K562 (cell line): Measurements from ENCODE around the gene XYLB. TPM values are rescaled to one million over a fixed set of nuclear protein-coding genes. Genes with fewer than 3 reads are reported as not detected.

Experiments
- ATAC-seq: fragments of 200-7000 bp; cut with Tn5 transposase; 3 replicates; pipeline ENCODE4 v1.9.1; 2020; ENCODE audit warnings: moderate library complexity
- BruUV-seq: library from RNA; stranded (reverse); fragments of 400-500 nt; replicated peaks from 2 replicates; lab custom pipeline; 2021; lab: Mats Ljungman, UMichigan
- CTCF ChIA-PET: fragments of 300-600 bp; formaldehyde crosslinking; extraction: SDS; loops from one replicate; lab custom pipeline; 2021; ENCODE audit warnings: low intra/inter-chr PET ratio; lab: Yijun Ruan, JAX
- POLR2A ChIA-PET: fragments of 300-600, 350-650 bp; sonication (Branson Sonifier 250); formaldehyde crosslinking; extraction: SDS; loops from one replicate; lab custom pipeline; 2021; ENCODE audit warnings: antibody characterized with exemption, inconsistent platforms; lab: Yijun Ruan, JAX
- DNase-seq, 4 experiments: peaks; one replicate each; pipeline versions ENCODE4 v3.0.0 to v3.0.0-alpha.2; 2011 to 2018; ENCODE audit warnings: low spot score in 3 of 4, mixed read lengths in 3 of 4; ENCODE audit errors: extremely low read depth in 1 of 4
- FAIRE-seq: peaks from 2 replicates; lab custom pipeline; 2011; peaks lifted over from hg19 to GRCh38; lab: Jason Lieb, UNC
- H2AFZ ChIP-seq: 2 replicates; pipeline ENCODE4 v1.6.0; 2011; ENCODE audit warnings: low read depth, low read length, control low read depth, inconsistent platforms
- H3K27ac ChIP-seq: fragments of 200-600 bp; 3 replicates; pipeline ENCODE4 v1.8.0; 2011; ENCODE audit warnings: low read depth, mild to moderate bottlenecking, control low read depth, inconsistent platforms, low read length, moderate library complexity, mixed read lengths; ENCODE audit errors: extremely low read depth
- H3K27me3 ChIP-seq, 2 experiments: fragments of 300-600 bp in 1 of 2; 2 replicates in 1 of 2; 3 replicates in 1 of 2; pipeline versions ENCODE4 v1.6.0 to v1.8.0; 2011; ENCODE audit warnings: inconsistent platforms in 2 of 2, low read length in 2 of 2, mild to moderate bottlenecking in 1 of 2, mixed read lengths in 1 of 2, moderate library complexity in 1 of 2; ENCODE audit not compliant: control insufficient read depth in 2 of 2, insufficient read depth in 2 of 2
- H3K36me3 ChIP-seq: fragments of 300-600 bp; 3 replicates; pipeline ENCODE4 v1.8.0; 2011; ENCODE audit warnings: mild to moderate bottlenecking, low read length, inconsistent platforms; ENCODE audit not compliant: control insufficient read depth, insufficient read depth
- H3K4me1 ChIP-seq, 2 experiments: fragments of 200-600 bp in 1 of 2; replicated peaks in 1 of 2; 2 replicates in 1 of 2; 3 replicates in 1 of 2; pipeline versions ENCODE4 v1.5.1 to v1.8.0; 2011; ENCODE audit warnings: inconsistent platforms in 2 of 2, low read length in 2 of 2, mild to moderate bottlenecking in 1 of 2, mixed read lengths in 1 of 2, moderate library complexity in 1 of 2; ENCODE audit not compliant: control insufficient read depth in 2 of 2, insufficient read depth in 2 of 2
- H3K4me2 ChIP-seq: 2 replicates; pipeline ENCODE4 v1.6.1; 2011; ENCODE audit warnings: low read length, control low read depth, inconsistent platforms, mixed read lengths; ENCODE audit not compliant: insufficient read depth
- H3K4me3 ChIP-seq: fragments of 200-600 bp; sonication (generic), shearing (Covaris generic); 2 replicates; pipeline ENCODE4 v1.5.1; 2016; ENCODE audit warnings: control low read depth, inconsistent platforms
- H3K79me2 ChIP-seq: fragments of 200-600 bp; 3 replicates; pipeline ENCODE4 v1.8.0; 2011; ENCODE audit warnings: low read length, inconsistent platforms; ENCODE audit not compliant: control insufficient read depth, insufficient read depth
- H3K9ac ChIP-seq, 2 experiments: 2 replicates each; pipeline versions ENCODE4 v1.6.0 to v1.6.1; 2011; ENCODE audit warnings: low read depth in 2 of 2, low read length in 2 of 2, control low read depth in 1 of 2, inconsistent platforms in 1 of 2, mild to moderate bottlenecking in 1 of 2, mixed read lengths in 1 of 2; ENCODE audit not compliant: insufficient read depth in 1 of 2
- H3K9me1 ChIP-seq: one replicate; pipeline ENCODE4 v1.6.0; 2011; ENCODE audit warnings: inconsistent platforms, mild to moderate bottlenecking, low read length, moderate library complexity; ENCODE audit not compliant: control insufficient read depth, insufficient read depth
- H3K9me3 ChIP-seq: replicated peaks from 2 replicates; pipeline ENCODE4 v1.5.1; 2011; ENCODE audit warnings: low read depth, low read length, inconsistent platforms; ENCODE audit not compliant: control insufficient read depth, insufficient read depth
- H4K20me1 ChIP-seq: replicated peaks from 2 replicates; pipeline ENCODE4 v1.6.1; 2011; ENCODE audit warnings: low read length, inconsistent platforms, mixed read lengths; ENCODE audit not compliant: control insufficient read depth, insufficient read depth
- CBFA2T3 ChIP-seq: fragments of 450-650 bp; IDR thresholded peaks from 2 replicates; pipeline ENCODE4 v1.6.1; 2017
- NCOR1 ChIP-seq: fragments of 450-650 bp; IDR thresholded peaks from 2 replicates; pipeline ENCODE4 v1.6.1; 2016; ENCODE audit warnings: mild to moderate bottlenecking, moderate library complexity
- PHB ChIP-seq: fragments of 250-450 bp; sonication (Bioruptor Pico); IDR thresholded peaks from 2 replicates; pipeline ENCODE4 v1.5.0; 2021
- PURB ChIP-seq: sonication (generic); formaldehyde crosslinking; IDR thresholded peaks from 2 replicates; pipeline ENCODE4 v1.9.0; 2021; ENCODE audit warnings: low read depth, mild to moderate bottlenecking, missing genetic modification reagents
- SPI1 ChIP-seq: IDR thresholded peaks from 2 replicates; pipeline ENCODE4 v1.6.1; 2011; ENCODE audit warnings: low read depth, low read length, control low read depth, borderline replicate concordance
- TAF9B ChIP-seq: fragments of 450-650 bp; IDR thresholded peaks from 2 replicates; pipeline ENCODE4 v1.6.1; 2018; ENCODE audit warnings: mild to moderate bottlenecking; ENCODE audit not compliant: partially characterized antibody
- ZNF583 ChIP-seq: fragments of 250-450 bp; sonication (Bioruptor Pico); IDR thresholded peaks from 2 replicates; pipeline ENCODE4 v1.4.0; 2020
- ZNF76 ChIP-seq: fragments of 250-450 bp; sonication (Bioruptor Pico); IDR thresholded peaks from 2 replicates; pipeline ENCODE4 v1.4.0; 2020; ENCODE audit warnings: mild to moderate bottlenecking, moderate library complexity, borderline replicate concordance
- ZNF785 ChIP-seq: fragments of 250-450 bp; sonication (Bioruptor Pico); IDR thresholded peaks from 2 replicates; pipeline ENCODE4 v1.4.0; 2020; ENCODE audit warnings: mild to moderate bottlenecking
- ZSCAN32 ChIP-seq: fragments of 450-650 bp; formaldehyde crosslinking; IDR thresholded peaks from 2 replicates; pipeline ENCODE4 v1.4.0; 2020; ENCODE audit warnings: mild to moderate bottlenecking, moderate library complexity
- WGBS: fragments of 100-300 bp; shearing (Covaris generic); methylation state at CpG from one replicate; pipeline ENCODE4 v1.1.6; 2016; ENCODE audit warnings: low coverage, mixed read lengths; ENCODE audit not compliant: insufficient coverage; ENCODE audit errors: missing lambda C conversion rate; 5-methylcytosine and 5-hydroxymethylcytosine counted together
- in situ Hi-C: fragments of 300-500 bp; cut with MboI; formaldehyde crosslinking; loops from 4 replicates; pipeline ENCODE4 v1.15.0; 2018; ENCODE audit warnings: inconsistent platforms, mixed read lengths
- intact Hi-C: fragments of 100-400 bp; cut with micrococcal nuclease; formaldehyde crosslinking; loops from 2 replicates; pipeline ENCODE4 v1.14.2; 2022
- polyA plus RNA-seq, 8 experiments: library from polyadenylated mRNA; depleted of rRNA in 4 of 8; stranded (reverse) in 5 of 8; unstranded in 3 of 8; fragments of >200 nt; fragmentation: Nextera tagmentation in 2 of 8; fragmentation: Illumina TruSeq in 1 of 8; extraction: Ambion mirVana in 2 of 8; extraction: Trizol in 1 of 8; gene quantifications; 2 replicates each; pipeline versions ENCODE4 v1.2.1 to v1.2.3, GENCODE V29; 2011 to 2014; ENCODE audit warnings: inconsistent platforms in 1 of 8, missing spikeins in 1 of 8
- total RNA-seq, 7 experiments: library from RNA; depleted of rRNA in 6 of 7; stranded (reverse); fragments of >200 nt in 6 of 7; fragmentation: Illumina TruSeq in 2 of 7; extraction: Trizol in 2 of 7; gene quantifications; 2 replicates each; pipeline versions ENCODE4 v1.2.1 to v1.2.3, GENCODE V29; 2011 to 2021; ENCODE audit warnings: low replicate concordance in 1 of 7
- TF ChIP-seq, protein P1 (sequence below): fragments of 200-800 bp; sonication (Bioruptor generic); IDR thresholded peaks from 2 replicates; pipeline ENCODE4 v1.6.1; 2016; ENCODE audit warnings: missing genetic modification characterization, missing compliant biosample characterization
- TF ChIP-seq, protein P2 (sequence below): fragments of 250-450 bp; sonication (Bioruptor Pico); IDR thresholded peaks from 2 replicates; pipeline ENCODE4 v1.8.0; 2021; ENCODE audit warnings: borderline replicate concordance, mild to moderate bottlenecking, moderate library complexity; ENCODE audit not compliant: poor library complexity, severe bottlenecking
- TF ChIP-seq, protein P3 (sequence below): fragments of 450-650 bp; IDR thresholded peaks from 2 replicates; pipeline ENCODE4 v1.6.1; 2016; ENCODE audit warnings: low read depth, mild to moderate bottlenecking, moderate library complexity
- TF ChIP-seq, protein P4 (sequence below): sonication (generic); formaldehyde crosslinking; IDR thresholded peaks from 2 replicates; pipeline ENCODE4 v1.8.1; 2023; ENCODE audit warnings: mild to moderate bottlenecking, missing genetic modification reagents
- TF ChIP-seq, protein P5 (sequence below): fragments of 250-450 bp; sonication (Bioruptor Pico); IDR thresholded peaks from 2 replicates; pipeline ENCODE4 v1.8.0; 2022; ENCODE audit warnings: moderate library complexity, mild to moderate bottlenecking, inconsistent platforms

Gene XYLB
- total and polyA plus RNA-seq, 9 of the 15 experiments (the other 6 are each of a cell fraction or from before 2014, with no cell fraction given) = 4.0 to 20.2 (median 13.2) TPM

DNA sequence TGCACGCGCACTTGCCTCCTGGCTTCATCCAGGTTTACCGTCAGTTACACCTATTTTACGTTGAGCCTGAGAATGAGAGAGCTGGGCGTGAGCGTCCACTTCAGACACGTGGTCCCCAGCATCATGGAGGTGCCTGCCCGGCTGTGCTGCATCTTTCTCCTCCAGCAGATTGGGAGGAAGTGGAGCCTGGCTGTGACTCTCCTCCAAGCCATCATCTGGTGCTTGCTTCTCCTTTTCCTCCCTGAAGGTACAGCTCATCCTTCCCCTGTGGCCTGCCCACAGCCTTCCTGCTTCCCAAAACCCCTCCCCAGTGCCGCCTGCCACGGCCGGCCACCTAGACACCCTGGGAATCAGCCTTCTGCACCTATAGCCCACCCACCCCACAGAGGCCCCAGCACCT lies 32.9 kb upstream of the XYLB start:
- ChIA-PET POLR2A (no interaction called here), CTCF (no interaction called here)
- intact Hi-C loops (no loop called here), in situ Hi-C loops (no loop called here)
- Histone ChIP-seq H3K4me3 (no peak overlapping the region), H3K9me1 (no peaks in the 10 kb centered on the region), H3K79me2 (no peaks in the 10 kb centered on the region), H3K4me2 (no peak overlapping the region), H3K9me3 (no peaks in the 10 kb centered on the region), H2AFZ (no peak overlapping the region), H3K4me1 (peaks cover 0 to 7% of the 10 kb centered on the region in 2 experiments; a peak in 2 of 5 replicates), H3K9ac (no peak overlapping the region), H3K27me3 (peaks cover 23 to 86% of the 10 kb centered on the region in 2 experiments), H4K20me1 (no peaks in the 10 kb centered on the region), H3K27ac (no peak overlapping the region), H3K36me3 (no peaks in the 10 kb centered on the region)
- DNase-seq (no peak), ATAC-seq (no peak), FAIRE-seq (no peak)
- 7% methylated on average over 10 of the region's 11 CpGs for WGBS
- BruUV-seq = no TSS peak
- TF ChIP-seq, protein P1, sequence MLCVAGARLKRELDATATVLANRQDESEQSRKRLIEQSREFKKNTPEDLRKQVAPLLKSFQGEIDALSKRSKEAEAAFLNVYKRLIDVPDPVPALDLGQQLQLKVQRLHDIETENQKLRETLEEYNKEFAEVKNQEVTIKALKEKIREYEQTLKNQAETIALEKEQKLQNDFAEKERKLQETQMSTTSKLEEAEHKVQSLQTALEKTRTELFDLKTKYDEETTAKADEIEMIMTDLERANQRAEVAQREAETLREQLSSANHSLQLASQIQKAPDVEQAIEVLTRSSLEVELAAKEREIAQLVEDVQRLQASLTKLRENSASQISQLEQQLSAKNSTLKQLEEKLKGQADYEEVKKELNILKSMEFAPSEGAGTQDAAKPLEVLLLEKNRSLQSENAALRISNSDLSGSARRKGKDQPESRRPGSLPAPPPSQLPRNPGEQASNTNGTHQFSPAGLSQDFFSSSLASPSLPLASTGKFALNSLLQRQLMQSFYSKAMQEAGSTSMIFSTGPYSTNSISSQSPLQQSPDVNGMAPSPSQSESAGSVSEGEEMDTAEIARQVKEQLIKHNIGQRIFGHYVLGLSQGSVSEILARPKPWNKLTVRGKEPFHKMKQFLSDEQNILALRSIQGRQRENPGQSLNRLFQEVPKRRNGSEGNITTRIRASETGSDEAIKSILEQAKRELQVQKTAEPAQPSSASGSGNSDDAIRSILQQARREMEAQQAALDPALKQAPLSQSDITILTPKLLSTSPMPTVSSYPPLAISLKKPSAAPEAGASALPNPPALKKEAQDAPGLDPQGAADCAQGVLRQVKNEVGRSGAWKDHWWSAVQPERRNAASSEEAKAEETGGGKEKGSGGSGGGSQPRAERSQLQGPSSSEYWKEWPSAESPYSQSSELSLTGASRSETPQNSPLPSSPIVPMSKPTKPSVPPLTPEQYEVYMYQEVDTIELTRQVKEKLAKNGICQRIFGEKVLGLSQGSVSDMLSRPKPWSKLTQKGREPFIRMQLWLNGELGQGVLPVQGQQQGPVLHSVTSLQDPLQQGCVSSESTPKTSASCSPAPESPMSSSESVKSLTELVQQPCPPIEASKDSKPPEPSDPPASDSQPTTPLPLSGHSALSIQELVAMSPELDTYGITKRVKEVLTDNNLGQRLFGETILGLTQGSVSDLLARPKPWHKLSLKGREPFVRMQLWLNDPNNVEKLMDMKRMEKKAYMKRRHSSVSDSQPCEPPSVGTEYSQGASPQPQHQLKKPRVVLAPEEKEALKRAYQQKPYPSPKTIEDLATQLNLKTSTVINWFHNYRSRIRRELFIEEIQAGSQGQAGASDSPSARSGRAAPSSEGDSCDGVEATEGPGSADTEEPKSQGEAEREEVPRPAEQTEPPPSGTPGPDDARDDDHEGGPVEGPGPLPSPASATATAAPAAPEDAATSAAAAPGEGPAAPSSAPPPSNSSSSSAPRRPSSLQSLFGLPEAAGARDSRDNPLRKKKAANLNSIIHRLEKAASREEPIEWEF (CRISPR knock-in tag) = no peak
- TF ChIP-seq, protein P2, sequence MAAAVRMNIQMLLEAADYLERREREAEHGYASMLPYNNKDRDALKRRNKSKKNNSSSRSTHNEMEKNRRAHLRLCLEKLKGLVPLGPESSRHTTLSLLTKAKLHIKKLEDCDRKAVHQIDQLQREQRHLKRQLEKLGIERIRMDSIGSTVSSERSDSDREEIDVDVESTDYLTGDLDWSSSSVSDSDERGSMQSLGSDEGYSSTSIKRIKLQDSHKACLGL (CRISPR knock-in tag) = no peak
- TF ChIP-seq ZNF785 (CRISPR knock-in tag) (no peak), TAF9B (no peak), CBFA2T3 (no peak), ZNF583 (CRISPR knock-in tag) (no peak), ZNF76 (CRISPR knock-in tag) (no peak), PHB (no peak), PURB (CRISPR knock-in tag) (no peak), SPI1 (0 out of 2 replicates have a peak, but pooled peaks have one; percentile 8), NCOR1 (no peak), ZSCAN32 (CRISPR knock-in tag) (no peak)
- TF ChIP-seq, protein P3, sequence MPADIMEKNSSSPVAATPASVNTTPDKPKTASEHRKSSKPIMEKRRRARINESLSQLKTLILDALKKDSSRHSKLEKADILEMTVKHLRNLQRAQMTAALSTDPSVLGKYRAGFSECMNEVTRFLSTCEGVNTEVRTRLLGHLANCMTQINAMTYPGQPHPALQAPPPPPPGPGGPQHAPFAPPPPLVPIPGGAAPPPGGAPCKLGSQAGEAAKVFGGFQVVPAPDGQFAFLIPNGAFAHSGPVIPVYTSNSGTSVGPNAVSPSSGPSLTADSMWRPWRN = no peak
- TF ChIP-seq, protein P4, sequence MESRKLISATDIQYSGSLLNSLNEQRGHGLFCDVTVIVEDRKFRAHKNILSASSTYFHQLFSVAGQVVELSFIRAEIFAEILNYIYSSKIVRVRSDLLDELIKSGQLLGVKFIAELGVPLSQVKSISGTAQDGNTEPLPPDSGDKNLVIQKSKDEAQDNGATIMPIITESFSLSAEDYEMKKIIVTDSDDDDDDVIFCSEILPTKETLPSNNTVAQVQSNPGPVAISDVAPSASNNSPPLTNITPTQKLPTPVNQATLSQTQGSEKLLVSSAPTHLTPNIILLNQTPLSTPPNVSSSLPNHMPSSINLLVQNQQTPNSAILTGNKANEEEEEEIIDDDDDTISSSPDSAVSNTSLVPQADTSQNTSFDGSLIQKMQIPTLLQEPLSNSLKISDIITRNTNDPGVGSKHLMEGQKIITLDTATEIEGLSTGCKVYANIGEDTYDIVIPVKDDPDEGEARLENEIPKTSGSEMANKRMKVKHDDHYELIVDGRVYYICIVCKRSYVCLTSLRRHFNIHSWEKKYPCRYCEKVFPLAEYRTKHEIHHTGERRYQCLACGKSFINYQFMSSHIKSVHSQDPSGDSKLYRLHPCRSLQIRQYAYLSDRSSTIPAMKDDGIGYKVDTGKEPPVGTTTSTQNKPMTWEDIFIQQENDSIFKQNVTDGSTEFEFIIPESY (CRISPR knock-in tag) = 0 out of 2 replicates have a peak, but pooled peaks have one; percentile 24
- TF ChIP-seq, protein P5, sequence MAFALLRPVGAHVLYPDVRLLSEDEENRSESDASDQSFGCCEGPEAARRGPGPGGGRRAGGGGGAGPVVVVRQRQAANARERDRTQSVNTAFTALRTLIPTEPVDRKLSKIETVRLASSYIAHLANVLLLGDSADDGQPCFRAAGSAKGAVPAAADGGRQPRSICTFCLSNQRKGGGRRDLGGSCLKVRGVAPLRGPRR = no peak
